ENCODE results near the gene TMEM163.

DNA sequence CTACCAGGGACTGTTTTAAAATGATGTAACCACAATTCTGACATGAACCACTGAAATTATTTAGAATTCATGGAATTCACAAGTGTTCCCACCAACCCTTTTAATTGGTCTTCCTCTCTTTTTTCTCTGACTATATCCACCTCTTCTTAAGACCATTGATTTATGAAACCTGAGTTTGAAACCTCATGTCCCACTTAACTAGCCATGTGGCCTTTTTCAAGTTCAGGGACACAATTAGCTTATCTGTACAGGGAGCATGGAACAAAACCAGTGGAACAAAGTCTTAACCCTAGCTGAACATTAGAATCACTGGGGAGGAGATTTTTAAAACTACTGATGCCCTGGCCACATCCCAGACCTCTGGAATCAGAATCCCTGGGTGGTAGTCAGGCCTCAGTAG, 41.6 kb upstream of the TMEM163 start:
- TF ChIP-seq, protein P1, sequence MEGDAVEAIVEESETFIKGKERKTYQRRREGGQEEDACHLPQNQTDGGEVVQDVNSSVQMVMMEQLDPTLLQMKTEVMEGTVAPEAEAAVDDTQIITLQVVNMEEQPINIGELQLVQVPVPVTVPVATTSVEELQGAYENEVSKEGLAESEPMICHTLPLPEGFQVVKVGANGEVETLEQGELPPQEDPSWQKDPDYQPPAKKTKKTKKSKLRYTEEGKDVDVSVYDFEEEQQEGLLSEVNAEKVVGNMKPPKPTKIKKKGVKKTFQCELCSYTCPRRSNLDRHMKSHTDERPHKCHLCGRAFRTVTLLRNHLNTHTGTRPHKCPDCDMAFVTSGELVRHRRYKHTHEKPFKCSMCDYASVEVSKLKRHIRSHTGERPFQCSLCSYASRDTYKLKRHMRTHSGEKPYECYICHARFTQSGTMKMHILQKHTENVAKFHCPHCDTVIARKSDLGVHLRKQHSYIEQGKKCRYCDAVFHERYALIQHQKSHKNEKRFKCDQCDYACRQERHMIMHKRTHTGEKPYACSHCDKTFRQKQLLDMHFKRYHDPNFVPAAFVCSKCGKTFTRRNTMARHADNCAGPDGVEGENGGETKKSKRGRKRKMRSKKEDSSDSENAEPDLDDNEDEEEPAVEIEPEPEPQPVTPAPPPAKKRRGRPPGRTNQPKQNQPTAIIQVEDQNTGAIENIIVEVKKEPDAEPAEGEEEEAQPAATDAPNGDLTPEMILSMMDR (conservative IDR thresholded peaks at IDR 0.05; ENCODE audit: low read length) = no peak
- no peak for TF ChIP-seq EZH2phosphoT487 (IDR thresholded peaks at IDR 0.05; ENCODE audit: borderline replicate concordance, low read depth, low read length)

All from OCI-LY7 (cell line).